Activated CD4-positive, alpha-beta T cell treated with anti-CD3 and anti-CD28 coated beads, Interleukin-2, amount 10 ng/mL, durations not matched to agents 7 days and 5 days (primary cell): Measurements from ENCODE around the gene F2RL2. TPM values are rescaled to one million over a fixed set of nuclear protein-coding genes. Genes with fewer than 3 reads are reported as not detected.

Source experiments
- CTCF ChIA-PET: fragments of 350-600 bp; sonication (Branson Sonifier 250); formaldehyde crosslinking; loops from one replicate; lab custom pipeline; 2021; ENCODE audit warnings: antibody characterized with exemption; lab: Charles Lee
- POLR2A ChIA-PET: fragments of 350-600 bp; sonication (Branson Sonifier 250); formaldehyde crosslinking; loops from one replicate; lab custom pipeline; 2021; ENCODE audit warnings: antibody characterized with exemption; lab: Charles Lee
- DNase-seq: peaks from one replicate; pipeline ENCODE4 v3.0.0-alpha.2; 2020
- H3K27ac Mint-ChIP-seq: one replicate; pipeline ENCODE4 v1.8.0; 2021; ENCODE audit warnings: mild to moderate bottlenecking, moderate library complexity, mixed read lengths
- H3K27me3 Mint-ChIP-seq: one replicate; pipeline ENCODE4 v1.8.0; 2021; ENCODE audit warnings: mixed read lengths
- H3K36me3 Mint-ChIP-seq: one replicate; pipeline ENCODE4 v1.8.0; 2021; ENCODE audit warnings: low read depth, mixed read lengths
- H3K4me1 Mint-ChIP-seq: one replicate; pipeline ENCODE4 v1.8.0; 2021; ENCODE audit warnings: mixed read lengths
- H3K4me3 Mint-ChIP-seq: one replicate; pipeline ENCODE4 v1.8.0; 2021; ENCODE audit warnings: mild to moderate bottlenecking, moderate library complexity, mixed read lengths
- H3K9me3 Mint-ChIP-seq: one replicate; pipeline ENCODE4 v1.8.0; 2021; ENCODE audit warnings: mixed read lengths
- total RNA-seq, 2 experiments: library from RNA; stranded (reverse); gene quantifications; one replicate each; pipeline ENCODE4 v1.2.3, GENCODE V29; 2021

F2RL2 gene
- total RNA-seq, 2 experiments from 2014 or later: not detected

- no peak for DNase-seq
- ChIA-PET POLR2A (no interaction called here), CTCF (no interaction called here)
- H3K4me1 Mint-ChIP-seq: peaks cover 2% of the 10 kb centered on the region
- no peak overlapping the region for H3K27ac Mint-ChIP-seq
- H3K36me3 Mint-ChIP-seq: peaks cover 74% of the 10 kb centered on the region
- no peak overlapping the region for H3K4me3 Mint-ChIP-seq
- H3K27me3 Mint-ChIP-seq: no peaks in the 10 kb centered on the region
- H3K9me3 Mint-ChIP-seq: peaks cover 30% of the 10 kb centered on the region
Observed at GRCh38 chr5:76649140-76649539, 25.9 kb upstream of the F2RL2 start.

GRCh38 chr5:76643371-76643770 lies 20.2 kb upstream of the F2RL2 start:
- peaks cover 17% of the 10 kb centered on the region for H3K9me3 Mint-ChIP-seq
- peaks cover 60% of the 10 kb centered on the region for H3K36me3 Mint-ChIP-seq
- ChIA-PET POLR2A (no interaction called here), CTCF (no interaction called here)
- no peak overlapping the region for H3K4me3 Mint-ChIP-seq
- no peak for DNase-seq
- H3K4me1 Mint-ChIP-seq: peaks cover 11% of the 10 kb centered on the region
- H3K27me3 Mint-ChIP-seq: no peaks in the 10 kb centered on the region
- no peak overlapping the region for H3K27ac Mint-ChIP-seq

DNA sequence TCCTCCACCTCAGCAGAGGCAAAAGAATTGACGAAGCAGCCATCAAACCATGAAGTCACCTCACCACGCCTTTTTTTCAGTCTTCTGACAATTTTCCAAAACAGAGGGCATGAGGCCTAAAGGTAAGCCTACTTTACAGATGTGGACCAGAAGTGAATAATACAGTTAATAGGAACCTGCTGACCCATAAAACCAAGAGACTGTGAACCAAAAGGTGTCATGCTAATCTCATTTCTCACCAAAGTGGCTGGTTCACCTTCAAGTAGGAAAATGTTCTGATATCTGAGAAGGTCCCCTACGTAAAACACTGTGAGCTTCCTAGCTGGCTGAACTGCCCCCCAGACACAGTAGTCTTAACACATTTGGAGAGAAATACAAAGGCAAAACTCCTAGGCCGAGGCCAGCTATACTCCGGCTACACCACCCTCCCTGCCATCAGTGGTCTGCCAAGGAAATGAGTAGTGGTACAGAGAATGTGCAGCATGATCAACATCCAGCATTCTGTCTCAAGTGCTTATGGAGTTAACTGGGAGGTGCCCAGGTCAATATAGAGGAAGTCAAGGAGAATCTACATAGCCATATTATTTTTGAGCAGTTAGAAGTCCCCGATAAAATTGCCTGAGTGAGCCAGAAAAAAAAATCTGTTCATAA lies 19.3 kb upstream of the F2RL2 start:
- Mint-ChIP-seq H3K9me3 (peaks cover 9% of the 10 kb centered on the region), H3K4me1 (peaks cover 20% of the 10 kb centered on the region), H3K4me3 (no peak overlapping the region), H3K27me3 (no peaks in the 10 kb centered on the region), H3K36me3 (peaks cover 56% of the 10 kb centered on the region), H3K27ac (no peak overlapping the region)
- POLR2A ChIA-PET: no interaction called here
- CTCF ChIA-PET: interaction anchor here (0.6 kb wide), 1 partner anchor 138 kb away, joined by 3 read pairs; no protein-coding TSS in a partner anchor
- DNase-seq: no peak

DNA sequence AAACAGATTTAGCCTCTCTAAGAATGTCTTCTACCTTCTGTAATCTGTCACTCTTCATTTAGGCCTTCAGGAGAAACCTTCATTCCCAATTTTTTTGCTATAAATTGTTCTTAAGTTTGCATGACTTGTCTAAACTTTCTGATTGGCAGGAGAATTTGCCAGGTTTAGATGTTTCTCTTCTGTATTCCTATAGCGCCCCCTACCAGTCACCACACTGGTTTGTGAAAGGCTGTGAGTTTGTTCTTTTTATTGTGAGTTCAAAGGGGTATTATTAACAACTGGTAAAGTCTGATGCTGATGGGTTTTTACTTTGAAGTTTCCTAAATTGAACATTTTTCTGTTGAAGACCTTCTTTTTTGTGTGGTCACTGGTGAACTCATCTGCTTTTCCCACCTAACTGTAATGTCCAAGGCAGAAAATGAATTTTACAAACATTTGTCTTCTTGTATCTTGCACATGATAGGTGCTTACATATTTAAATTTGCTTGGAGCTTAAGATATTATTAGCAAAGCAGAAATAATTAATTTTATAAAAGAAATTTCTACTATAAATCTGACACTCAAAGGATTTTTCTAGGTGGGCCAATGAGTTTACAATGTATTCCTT lies 18.4 kb upstream of the F2RL2 start:
- Mint-ChIP-seq H3K36me3 (peaks cover 58% of the 10 kb centered on the region), H3K9me3 (peaks cover 4% of the 10 kb centered on the region), H3K27me3 (no peaks in the 10 kb centered on the region), H3K4me3 (no peak overlapping the region), H3K27ac (no peak overlapping the region), H3K4me1 (peaks cover 22% of the 10 kb centered on the region)
- CTCF ChIA-PET: interaction anchor here (0.6 kb wide), 1 partner anchor 138 kb away, joined by 3 read pairs; no protein-coding TSS in a partner anchor
- POLR2A ChIA-PET: interaction anchor here (0.7 kb wide), 1 partner anchor 238 kb away, joined by 3 read pairs; no protein-coding TSS in a partner anchor
- peak; percentile 77 for DNase-seq

- peaks cover 62% of the 10 kb centered on the region for H3K36me3 Mint-ChIP-seq
- H3K4me3 Mint-ChIP-seq: no peak overlapping the region
- peaks cover 22% of the 10 kb centered on the region for H3K4me1 Mint-ChIP-seq
- H3K9me3 Mint-ChIP-seq: no peaks in the 10 kb centered on the region
- H3K27me3 Mint-ChIP-seq: no peaks in the 10 kb centered on the region
- H3K27ac Mint-ChIP-seq: peak overlapping the region; percentile 65
- ChIA-PET CTCF (interaction anchor here (0.7 to 1.6 kb wide), 3 partner anchors 21 to 506 kb away, joined by 3 to 4 read pairs (median 4); no protein-coding TSS in a partner anchor), POLR2A (no interaction called here)
- no peak for DNase-seq
Observed at GRCh38 chr5:76638479-76638878, 15.3 kb upstream of the F2RL2 start.

DNA sequence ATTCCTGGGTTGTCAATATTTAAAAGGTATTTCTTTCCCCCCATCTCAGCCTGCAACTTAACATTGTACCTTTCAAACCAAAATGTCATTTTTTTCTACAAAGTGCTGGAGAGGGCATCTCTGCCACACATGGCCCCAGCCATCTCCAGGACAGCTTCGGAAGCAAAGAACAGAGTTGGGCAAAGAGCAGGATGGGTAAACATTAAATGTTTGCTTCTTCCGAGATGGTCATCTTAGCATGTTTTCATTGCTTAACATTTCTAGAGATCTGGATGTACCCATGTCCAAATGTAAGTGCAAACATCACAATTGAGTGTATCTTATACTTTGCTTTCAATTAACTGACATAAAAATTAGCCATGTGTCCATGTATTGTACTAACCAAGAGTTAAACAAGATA lies 14.3 kb upstream of the F2RL2 start:
- DNase-seq: no peak
- Mint-ChIP-seq H3K27me3 (no peaks in the 10 kb centered on the region), H3K4me3 (no peak overlapping the region), H3K4me1 (peaks cover 22% of the 10 kb centered on the region), H3K36me3 (peaks cover 59% of the 10 kb centered on the region), H3K27ac (no peak overlapping the region), H3K9me3 (no peaks in the 10 kb centered on the region)
- CTCF ChIA-PET: interaction anchor here (1.0 to 1.6 kb wide), 3 partner anchors 10 to 293 kb away, joined by 3 to 4 read pairs (median 3); no protein-coding TSS in a partner anchor
- POLR2A ChIA-PET: no interaction called here

GRCh38 chr5:76634661-76635060 lies 11.5 kb upstream of the F2RL2 start:
- DNase-seq: no peak
- Mint-ChIP-seq H3K36me3 (peaks cover 67% of the 10 kb centered on the region), H3K4me1 (peaks cover 17% of the 10 kb centered on the region), H3K27me3 (no peaks in the 10 kb centered on the region), H3K27ac (no peak overlapping the region), H3K4me3 (no peak overlapping the region), H3K9me3 (no peaks in the 10 kb centered on the region)
- ChIA-PET CTCF (interaction anchor here (0.6 to 0.9 kb wide), 3 partner anchors 18 to 227 kb away, joined by 3 read pairs; no protein-coding TSS in a partner anchor), POLR2A (no interaction called here)

- POLR2A ChIA-PET: interaction anchor here (0.6 kb wide), 1 partner anchor 220 kb away, joined by 3 read pairs; no protein-coding TSS in a partner anchor
- CTCF ChIA-PET: interaction anchor here (0.6 to 1.6 kb wide), 5 partner anchors 11 to 275 kb away, joined by 3 to 6 read pairs (median 4); no protein-coding TSS in a partner anchor
- no peak overlapping the region for H3K27ac Mint-ChIP-seq
- no peaks in the 10 kb centered on the region for H3K27me3 Mint-ChIP-seq
- H3K9me3 Mint-ChIP-seq: no peaks in the 10 kb centered on the region
- H3K4me3 Mint-ChIP-seq: no peak overlapping the region
- peaks cover 45% of the 10 kb centered on the region for H3K36me3 Mint-ChIP-seq
- peaks cover 22% of the 10 kb centered on the region for H3K4me1 Mint-ChIP-seq
- no peak for DNase-seq
Observed at GRCh38 chr5:76626738-76627137, 3.5 kb upstream of the F2RL2 start.

- H3K36me3 Mint-ChIP-seq: peaks cover 36% of the 10 kb centered on the region
- ChIA-PET CTCF (interaction anchor here (0.6 to 1.8 kb wide), 2 partner anchors 8 to 197 kb away, joined by 4 to 8 read pairs; no protein-coding TSS in a partner anchor), POLR2A (interaction anchor here (0.6 kb wide), 1 partner anchor 1271 kb away, joined by 7 read pairs; no protein-coding TSS in a partner anchor)
- H3K9me3 Mint-ChIP-seq: no peaks in the 10 kb centered on the region
- no peak overlapping the region for H3K27ac Mint-ChIP-seq
- no peak for DNase-seq
- peaks cover 23% of the 10 kb centered on the region for H3K4me1 Mint-ChIP-seq
- H3K4me3 Mint-ChIP-seq: no peak overlapping the region
- no peaks in the 10 kb centered on the region for H3K27me3 Mint-ChIP-seq
Observed at GRCh38 chr5:76625087-76625815, 2.0 kb upstream of the F2RL2 start.

DNA sequence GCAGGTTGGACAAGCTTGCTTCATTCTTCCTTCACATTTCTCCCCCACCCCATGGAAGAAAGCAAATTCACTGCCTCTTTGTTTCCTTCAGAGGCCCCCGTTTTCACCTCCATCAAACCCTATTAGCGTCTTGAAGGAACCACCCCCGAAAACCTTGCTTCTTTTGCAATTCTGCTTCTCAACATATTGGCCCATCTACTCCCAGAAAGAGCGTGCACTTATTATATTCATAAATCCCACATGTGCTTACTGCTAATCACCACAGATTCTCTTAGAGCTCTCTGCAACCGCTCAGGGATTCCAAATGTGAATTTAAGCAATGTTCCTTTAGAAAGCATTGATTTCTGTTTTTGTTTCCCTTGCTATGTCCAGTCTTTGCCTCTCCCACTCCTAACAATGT lies 1.1 kb downstream of the F2RL2 start:
- peaks cover 25% of the 10 kb centered on the region for H3K4me1 Mint-ChIP-seq
- ChIA-PET POLR2A (no interaction called here), CTCF (interaction anchor here (1.1 kb wide), 1 partner anchor 18 kb away, joined by 3 read pairs; no protein-coding TSS in a partner anchor)
- no peaks in the 10 kb centered on the region for H3K9me3 Mint-ChIP-seq
- no peak for DNase-seq
- peaks cover 40% of the 10 kb centered on the region for H3K36me3 Mint-ChIP-seq
- no peak overlapping the region for H3K4me3 Mint-ChIP-seq
- no peaks in the 10 kb centered on the region for H3K27me3 Mint-ChIP-seq
- no peak overlapping the region for H3K27ac Mint-ChIP-seq

- Mint-ChIP-seq H3K4me1 (peaks cover 8% of the 10 kb centered on the region), H3K27ac (no peak overlapping the region), H3K36me3 (peaks cover 40% of the 10 kb centered on the region), H3K9me3 (no peaks in the 10 kb centered on the region), H3K4me3 (no peak overlapping the region), H3K27me3 (no peaks in the 10 kb centered on the region)
- ChIA-PET POLR2A (interaction anchor here (0.7 kb wide), 1 partner anchor 153 kb away, joined by 3 read pairs; no protein-coding TSS in a partner anchor), CTCF (interaction anchor here (1.2 kb wide), 1 partner anchor 19 kb away, joined by 3 read pairs; no protein-coding TSS in a partner anchor)
- DNase-seq: no peak
Observed at GRCh38 chr5:76620166-76620565, 3.0 kb downstream of the F2RL2 start.

- Mint-ChIP-seq H3K4me3 (no peak overlapping the region), H3K4me1 (peaks cover 5% of the 10 kb centered on the region), H3K9me3 (no peaks in the 10 kb centered on the region), H3K27me3 (no peaks in the 10 kb centered on the region), H3K27ac (no peak overlapping the region), H3K36me3 (peaks cover 51% of the 10 kb centered on the region)
- DNase-seq: no peak
- POLR2A ChIA-PET: no interaction called here
- CTCF ChIA-PET: interaction anchor here (1.0 to 2.0 kb wide), 2 partner anchors 8 to 20 kb away, joined by 4 to 8 read pairs; no protein-coding TSS in a partner anchor
Observed at GRCh38 chr5:76617675-76618074, 5.5 kb downstream of the F2RL2 start.
